Right cardiac atrium (tissue), 5 donors: ENCODE measurements around the gene TLDC2. TPM values are rescaled to one million over a fixed set of nuclear protein-coding genes. Genes with fewer than 3 reads are reported as not detected.

Experiments used
- ATAC-seq, 2 donors: fragments of 200-7000 bp; cut with Tn5 transposase; one replicate each; pipeline versions ENCODE4 v1.8.0 to v1.9.1; 2020; ENCODE audit warnings: moderate library complexity in 2 of 2, mild to moderate bottlenecking in 1 of 2
- DNase-seq, 3 donors: peaks; one replicate each; pipeline ENCODE4 v3.0.0-alpha.2; 2020
- H3K27ac ChIP-seq: one replicate; pipeline ENCODE4 v1.5.1; 2013; ENCODE audit warnings: mild to moderate bottlenecking, low read length, control low read depth, moderate library complexity
- H3K27me3 ChIP-seq: one replicate; pipeline ENCODE4 v1.6.1; 2013; ENCODE audit not compliant: control insufficient read depth, insufficient read depth
- H3K4me1 ChIP-seq: one replicate; pipeline ENCODE4 v1.6.1; 2013; ENCODE audit warnings: low read length; ENCODE audit not compliant: control insufficient read depth, insufficient read depth
- H3K4me3 ChIP-seq: one replicate; pipeline ENCODE4 v1.5.1; 2013; ENCODE audit warnings: low read length, control low read depth
- H3K9me3 ChIP-seq: one replicate; pipeline ENCODE4 v1.6.1; 2013; ENCODE audit warnings: low read length; ENCODE audit not compliant: control insufficient read depth
- WGBS: extraction: QIAGEN DNeasy Blood & Tissue Kit; methylation state at CpG from one replicate; pipeline ENCODE4 v1.1.7; 2013; 5-methylcytosine and 5-hydroxymethylcytosine counted together
- intact Hi-C, 4 donors: fragments of 100-400 bp; cut with DNase I; formaldehyde crosslinking; loops; one replicate each; pipeline versions ENCODE4 v1.11.0 to v1.14.0; 2022 to 2023
- polyA plus RNA-seq: library from polyadenylated mRNA; stranded (reverse); fragments of 200-250 nt; gene quantifications from one replicate; pipeline ENCODE4 v1.2.3, GENCODE V29; 2013
- total RNA-seq, 4 donors: library from RNA; stranded (reverse); fragmentation: NEBNext Ultra II Directional; extraction: Animal tissue kit (Norgen Biotek cat#: 25700); gene quantifications; one replicate each; pipeline ENCODE4 v1.2.1, GENCODE V29; 2021
- donor health status: healthy with polysubstance abuse.
- donor health status: DM: no; HTN: yes; CAD: no.
- donor health status: DM: no; HTN: no; CAD: no.
- donor health status: DM: no; HTN: yes; CAD: no; lungs with severe emphysema.
- donor health status: DM: yes; HTN: yes; CAD: no.

Gene TLDC2
- total and polyA plus RNA-seq, 5 donors = 0.09 TPM; not detected in 4

GRCh38 chr20:36908603-36909002 is 32.7 kb downstream of the TLDC2 start:
- DNase-seq (no peak), ATAC-seq (no peak)
- Histone ChIP-seq H3K27me3 (no peaks in the 10 kb centered on the region), H3K9me3 (no peaks in the 10 kb centered on the region), H3K4me1 (no peaks in the 10 kb centered on the region), H3K4me3 (no peak overlapping the region), H3K27ac (no peak overlapping the region)
- 57% methylated on average over 4 of the region's 4 CpGs for WGBS
- intact Hi-C loops = no loop called here

- intact Hi-C loops = no loop called here
- H3K4me3 ChIP-seq = no peak overlapping the region
- 94% methylated on average over 2 of the region's 2 CpGs for WGBS
- DNase-seq (no peak), ATAC-seq (no peak)
- no peaks in the 10 kb centered on the region for H3K27me3 ChIP-seq
- no peaks in the 10 kb centered on the region for H3K4me1 ChIP-seq
- H3K27ac ChIP-seq = no peak overlapping the region
- H3K9me3 ChIP-seq = no peaks in the 10 kb centered on the region
Observed at GRCh38 chr20:36916199-36916598, 40.3 kb downstream of the TLDC2 start.

GRCh38 chr20:36917240-36917639 is 41.3 kb downstream of the TLDC2 start:
- no peaks in the 10 kb centered on the region for H3K27me3 ChIP-seq
- H3K4me3 ChIP-seq = no peak overlapping the region
- intact Hi-C loops = no loop called here
- WGBS = 96% methylated on average over 6 of the region's 6 CpGs
- no peak for DNase-seq
- H3K4me1 ChIP-seq = no peaks in the 10 kb centered on the region
- ATAC-seq = no peak
- H3K27ac ChIP-seq = no peak overlapping the region
- H3K9me3 ChIP-seq = no peaks in the 10 kb centered on the region

GRCh38 chr20:36917943-36918342 is 42.0 kb downstream of the TLDC2 start:
- Histone ChIP-seq H3K9me3 (no peaks in the 10 kb centered on the region), H3K4me1 (no peaks in the 10 kb centered on the region), H3K4me3 (no peak overlapping the region), H3K27me3 (no peaks in the 10 kb centered on the region), H3K27ac (no peak overlapping the region)
- ATAC-seq = no peak
- intact Hi-C loops = no loop called here
- no peak for DNase-seq

GRCh38 chr20:36919715-36920333 is 43.9 kb downstream of the TLDC2 start:
- H3K4me1 ChIP-seq = peaks cover 2% of the 10 kb centered on the region
- DNase-seq (no peak), ATAC-seq (peak; percentile 48 to 69)
- H3K9me3 ChIP-seq = no peaks in the 10 kb centered on the region
- WGBS = 6% methylated on average over 2 of the region's 2 CpGs
- peak overlapping the region; percentile 17 for H3K27ac ChIP-seq
- intact Hi-C loops = no loop called here
- H3K4me3 ChIP-seq = no peak overlapping the region
- no peaks in the 10 kb centered on the region for H3K27me3 ChIP-seq

GRCh38 chr20:36920334-36920730 is 44.4 kb downstream of the TLDC2 start:
- H3K27ac ChIP-seq = no peak overlapping the region
- no peaks in the 10 kb centered on the region for H3K27me3 ChIP-seq
- no peaks in the 10 kb centered on the region for H3K9me3 ChIP-seq
- ATAC-seq (no peak), DNase-seq (no peak)
- peaks cover 2% of the 10 kb centered on the region for H3K4me1 ChIP-seq
- intact Hi-C loops = no loop called here
- no peak overlapping the region for H3K4me3 ChIP-seq
- 93% methylated on average over 8 of the region's 8 CpGs for WGBS

- H3K27ac ChIP-seq = peak overlapping the region; percentile 37
Observed at GRCh38 chr20:36924167-36925045, 48.5 kb downstream of the TLDC2 start.

GRCh38 chr20:36925234-36925633 is 49.3 kb downstream of the TLDC2 start:
- no peaks in the 10 kb centered on the region for H3K27me3 ChIP-seq
- intact Hi-C loops = no loop called here
- DNase-seq (no peak), ATAC-seq (no peak)
- WGBS = 72% methylated on average over 2 of the region's 2 CpGs
- no peaks in the 10 kb centered on the region for H3K9me3 ChIP-seq
- H3K27ac ChIP-seq = no peak overlapping the region
- H3K4me3 ChIP-seq = no peak overlapping the region
- H3K4me1 ChIP-seq = peaks cover 2% of the 10 kb centered on the region

More at GRCh38 chr20:36924167-36925045, 48.5 kb downstream of the TLDC2 start:
- intact Hi-C loops = no loop called here
- Histone ChIP-seq H3K27me3 (no peaks in the 10 kb centered on the region), H3K9me3 (no peaks in the 10 kb centered on the region), H3K4me1 (peaks cover 2% of the 10 kb centered on the region), H3K4me3 (no peak overlapping the region)
- DNase-seq (no peak), ATAC-seq (no peak)
- WGBS = 84% methylated on average over 9 of the region's 9 CpGs

GRCh38 chr20:36926653-36927200 is 50.8 kb downstream of the TLDC2 start:
- 83% methylated on average over 6 of the region's 6 CpGs for WGBS
- no peak overlapping the region for H3K4me3 ChIP-seq
- DNase-seq (no peak), ATAC-seq (no peak)
- H3K27ac ChIP-seq = no peak overlapping the region
- no peaks in the 10 kb centered on the region for H3K9me3 ChIP-seq
- H3K27me3 ChIP-seq = no peaks in the 10 kb centered on the region
- H3K4me1 ChIP-seq = peaks cover 6% of the 10 kb centered on the region
- intact Hi-C loops = no loop called here

GRCh38 chr20:36927704-36928103 is 51.8 kb downstream of the TLDC2 start:
- WGBS = 87% methylated on average over 1 of the region's 1 CpG
- intact Hi-C loops = no loop called here
- Histone ChIP-seq H3K27ac (no peak overlapping the region), H3K4me1 (peaks cover 6% of the 10 kb centered on the region), H3K27me3 (no peaks in the 10 kb centered on the region), H3K4me3 (no peak overlapping the region), H3K9me3 (no peaks in the 10 kb centered on the region)
- no peak for ATAC-seq
- DNase-seq = no peak

GRCh38 chr20:36929290-36929689 is 53.4 kb downstream of the TLDC2 start:
- Histone ChIP-seq H3K4me1 (peaks cover 3% of the 10 kb centered on the region), H3K9me3 (no peaks in the 10 kb centered on the region), H3K27me3 (no peaks in the 10 kb centered on the region), H3K27ac (no peak overlapping the region), H3K4me3 (no peak overlapping the region)
- 74% methylated on average over 6 of the region's 6 CpGs for WGBS
- intact Hi-C loops = no loop called here
- ATAC-seq (no peak), DNase-seq (no peak)
